Loucy (cell line): ENCODE measurements around the gene PLXNB2.

Source experiments
- CTCF ChIP-seq: fragments of 200-600 bp; sonication (generic); conservative IDR thresholded peaks from 2 replicates; pipeline ENCODE4 v1.5.1; 2014; ENCODE audit warnings: mild to moderate bottlenecking, antibody characterized with exemption, low read length
- EZH2phosphoT487 ChIP-seq: fragments of 200-600 bp; IDR thresholded peaks from 2 replicates; pipeline ENCODE4 v1.6.1; 2018; ENCODE audit warnings: antibody characterized with exemption, mild to moderate bottlenecking, moderate library complexity, borderline replicate concordance

GRCh38 chr22:50296658-50297490, 10.6 kb downstream of the PLXNB2 start:
- TF ChIP-seq CTCF, result no peak
- TF ChIP-seq EZH2phosphoT487, result no peak
